Upper lobe of left lung (tissue), 6 donors: ENCODE data around the gene TSPAN5. TPM values are rescaled to one million over a fixed set of nuclear protein-coding genes. Genes with fewer than 3 reads are reported as not detected.

ENCODE experiments used
- ATAC-seq, 2 donors: fragments of 200-7000 bp; cut with Tn5 transposase; one replicate each; pipeline ENCODE4 v1.9.1; 2022; ENCODE audit warnings: mild to moderate bottlenecking in 2 of 2, moderate library complexity in 2 of 2; ENCODE audit not compliant: low FRiP score in 2 of 2
- DNase-seq, 2 donors: peaks; one replicate each; pipeline ENCODE4 v3.0.0-alpha.2; 2019 to 2020
- H3K27ac ChIP-seq, 4 donors: fragments of 200-600 bp; sonication (generic); one replicate each; pipeline ENCODE4 v1.5.1; 2016 to 2019
- H3K27me3 ChIP-seq, 4 donors: fragments of 200-600 bp; sonication (generic); one replicate each; pipeline ENCODE4 v1.5.1; 2017 to 2019
- H3K36me3 ChIP-seq, 4 donors: fragments of 200-600 bp; sonication (generic); one replicate each; pipeline ENCODE4 v1.5.1; 2016 to 2019
- H3K4me1 ChIP-seq, 4 donors: fragments of 200-600 bp; sonication (generic); one replicate each; pipeline ENCODE4 v1.5.1; 2018 to 2019
- H3K4me3 ChIP-seq, 4 donors: fragments of 200-600 bp; sonication (generic); one replicate each; pipeline ENCODE4 v1.5.1; 2017 to 2019; ENCODE audit warnings: mild to moderate bottlenecking in 2 of 4, moderate library complexity in 1 of 4
- H3K9me3 ChIP-seq, 4 donors: fragments of 200-600 bp; sonication (generic); one replicate each; pipeline ENCODE4 v1.5.1; 2018 to 2019
- CTCF ChIP-seq, 6 experiments: fragments of 450-650 bp in 4 of 6; fragments of 200-600 bp in 2 of 6; sonication (generic) in 2 of 6; IDR thresholded peaks; one replicate each; pipeline ENCODE4 v1.5.1; 2016 to 2019; ENCODE audit warnings: antibody characterized with exemption in 6 of 6
- EP300 ChIP-seq, 4 donors: sonication (generic); formaldehyde crosslinking; IDR thresholded peaks; one replicate each; pipeline ENCODE4 v1.5.1; 2017; ENCODE audit warnings: antibody characterized with exemption in 4 of 4, control low read depth in 2 of 4
- POLR2A ChIP-seq, 4 donors: fragments of 450-650 bp; IDR thresholded peaks; one replicate each; pipeline ENCODE4 v1.5.1; 2016 to 2017; ENCODE audit warnings: antibody characterized with exemption in 4 of 4, mild to moderate bottlenecking in 2 of 4
- POLR2AphosphoS5 ChIP-seq, 2 donors: sonication (generic); formaldehyde crosslinking; IDR thresholded peaks; one replicate each; pipeline ENCODE4 v1.5.1; 2017; ENCODE audit warnings: antibody characterized with exemption in 2 of 2
- WGBS, 2 donors: methylation state at CpG; one replicate each; pipeline ENCODE4 v1.1.5; 2017 to 2018; 5-methylcytosine and 5-hydroxymethylcytosine counted together
- total RNA-seq, 6 donors: library from RNA; depleted of rRNA in 4 of 6; stranded (reverse); fragments of >200 nt in 4 of 6; gene quantifications; one replicate each; pipeline versions ENCODE4 v1.1.0 to v1.2.1, GENCODE V29; 2016 to 2021
- donor health status: DM: no; HTN: no; CAD: no; lungs with moderate emphysema.
- donor health status: DM: no; HTN: yes; CAD: no; lungs with severe emphysema.

Gene TSPAN5
- total RNA-seq, 6 donors from 2014 or later: 3.1 to 12.5 (median 7.2) TPM

- ATAC-seq (no peak), DNase-seq (no peak)
- H3K4me1 ChIP-seq: peaks cover 0 to 4% (median 0%) of the 10 kb centered on the region in 4 donors
- H3K27ac ChIP-seq: no peak overlapping the region
- 72 to 86% methylated on average over 2 of the region's 2 CpGs for WGBS, 2 donors
- no peak overlapping the region for H3K4me3 ChIP-seq
- H3K9me3 ChIP-seq: no peaks in the 10 kb centered on the region
- TF ChIP-seq EP300 (IDR thresholded peaks at IDR 0.05): no peak
- TF ChIP-seq POLR2AphosphoS5 (IDR thresholded peaks at IDR 0.05): no peak
- TF ChIP-seq POLR2A (IDR thresholded peaks at IDR 0.05): no peak
- TF ChIP-seq CTCF (IDR thresholded peaks at IDR 0.05): no peak
- no peaks in the 10 kb centered on the region for H3K36me3 ChIP-seq
- H3K27me3 ChIP-seq: no peaks in the 10 kb centered on the region
Observed at GRCh38 chr4:98617358-98618047, 40.9 kb downstream of the TSPAN5 start.

GRCh38 chr4:98615991-98616390 lies 42.4 kb downstream of the TSPAN5 start:
- Histone ChIP-seq H3K4me1 (peaks cover 0 to 4% (median 0%) of the 10 kb centered on the region in 4 donors), H3K27me3 (no peaks in the 10 kb centered on the region)

DNA sequence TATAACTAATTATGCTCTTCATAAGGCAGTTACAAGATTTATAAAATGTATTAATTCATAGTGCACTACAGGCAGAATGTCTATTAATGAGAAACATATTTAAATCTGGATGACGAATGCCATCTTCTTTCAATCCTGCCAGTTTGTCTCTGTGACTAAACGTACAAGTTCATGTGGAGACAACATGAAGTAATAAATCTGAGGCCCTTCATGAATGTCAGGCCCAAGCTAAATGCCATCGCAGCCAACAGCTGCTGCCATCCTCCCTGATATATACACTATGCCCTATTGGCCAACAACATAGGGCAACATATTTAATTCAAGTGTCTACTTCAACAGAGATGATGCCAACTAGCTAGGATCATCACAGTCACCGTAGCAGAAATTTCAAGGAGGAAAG lies 43.7 kb downstream of the TSPAN5 start:
- WGBS, 2 donors: 96 to 100% methylated on average over 4 of the region's 4 CpGs
- TF ChIP-seq EP300 (IDR thresholded peaks at IDR 0.05) (no peak), POLR2AphosphoS5 (IDR thresholded peaks at IDR 0.05) (no peak), POLR2A (IDR thresholded peaks at IDR 0.05) (no peak), CTCF (IDR thresholded peaks at IDR 0.05) (no peak)
- no peak for ATAC-seq
- Histone ChIP-seq H3K4me3 (no peak overlapping the region), H3K36me3 (no peaks in the 10 kb centered on the region), H3K4me1 (peaks cover 0 to 4% (median 0%) of the 10 kb centered on the region in 4 donors), H3K27ac (no peak overlapping the region), H3K9me3 (no peaks in the 10 kb centered on the region), H3K27me3 (no peaks in the 10 kb centered on the region)
- DNase-seq: no peak

More at GRCh38 chr4:98615991-98616390, 42.4 kb downstream of the TSPAN5 start:
- Histone ChIP-seq H3K4me3 (no peak overlapping the region), H3K9me3 (no peaks in the 10 kb centered on the region), H3K36me3 (no peaks in the 10 kb centered on the region), H3K27ac (no peak overlapping the region)
- TF ChIP-seq EP300 (IDR thresholded peaks at IDR 0.05): no peak
- TF ChIP-seq CTCF (IDR thresholded peaks at IDR 0.05): no peak
- no peak for TF ChIP-seq POLR2AphosphoS5 (IDR thresholded peaks at IDR 0.05)
- TF ChIP-seq POLR2A (IDR thresholded peaks at IDR 0.05): no peak
- DNase-seq (no peak), ATAC-seq (no peak)
- 90 to 91% methylated on average over 3 of the region's 3 CpGs for WGBS, 2 donors

- DNase-seq: no peak
- no peak for ATAC-seq
- no peaks in the 10 kb centered on the region for H3K27me3 ChIP-seq
- no peaks in the 10 kb centered on the region for H3K36me3 ChIP-seq
- no peak overlapping the region for H3K4me3 ChIP-seq
- 94 to 95% methylated on average over 3 of the region's 3 CpGs for WGBS, 2 donors
- no peaks in the 10 kb centered on the region for H3K9me3 ChIP-seq
- peaks cover 0 to 4% (median 0%) of the 10 kb centered on the region in 4 donors for H3K4me1 ChIP-seq
- H3K27ac ChIP-seq: no peak overlapping the region
- no peak for TF ChIP-seq POLR2A (IDR thresholded peaks at IDR 0.05)
- no peak for TF ChIP-seq CTCF (IDR thresholded peaks at IDR 0.05)
- no peak for TF ChIP-seq POLR2AphosphoS5 (IDR thresholded peaks at IDR 0.05)
- TF ChIP-seq EP300 (IDR thresholded peaks at IDR 0.05): no peak
Observed at GRCh38 chr4:98614094-98614493, 44.3 kb downstream of the TSPAN5 start.
